HG02884 (cell line): ENCODE measurements around the gene BMP8B.
"Not testable (repeated sequence)": the region's sequence is repeated elsewhere in the genome, so short reads cannot be mapped to it uniquely, and the experiment has no call there.

ENCODE experiments used
- ATAC-seq: cut with Tn5 transposase; IDR thresholded peaks from one replicate; pipeline ENCODE4 v1.9.1; 2021; ENCODE audit warnings: mild to moderate bottlenecking, moderate library complexity; ENCODE audit not compliant: unreplicated experiment

The BMP8B gene

DNA sequence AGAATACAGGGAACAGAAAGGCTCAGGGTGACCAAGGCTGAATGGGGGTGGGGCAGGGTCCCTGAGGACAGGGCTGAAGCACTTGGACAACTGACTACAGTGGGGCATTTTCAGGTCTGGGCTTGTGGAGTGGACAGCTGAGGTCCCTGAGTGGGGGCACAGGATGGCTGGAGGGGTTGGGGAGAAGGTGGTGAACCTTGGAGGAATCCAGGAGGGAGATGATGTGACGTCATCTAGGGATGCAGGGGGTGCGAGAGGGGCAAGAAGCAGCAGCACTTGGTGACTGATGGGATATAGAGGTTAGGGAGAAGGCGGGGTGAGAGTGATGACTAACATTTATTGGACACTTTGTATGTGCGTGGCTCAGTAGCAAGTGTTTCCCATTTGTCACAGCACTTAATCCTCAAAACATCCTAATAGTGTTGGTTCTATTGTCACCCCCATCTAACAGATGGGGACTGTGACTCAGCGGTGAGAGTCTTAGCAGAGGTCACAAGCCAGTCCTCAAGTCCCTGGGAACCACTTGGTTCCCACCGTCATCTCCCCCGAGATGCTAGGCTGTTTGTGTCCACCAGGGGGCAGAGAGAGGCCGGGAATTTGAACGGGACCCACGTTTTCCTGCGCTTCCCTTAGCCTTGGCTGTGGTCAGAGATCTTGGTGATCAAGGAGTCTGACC is 27.9 kb upstream of the BMP8B start:
- ATAC-seq = peak; percentile 38

GRCh38 chr1:39812913-39813312 is 24.2 kb upstream of the BMP8B start:
- no peak for ATAC-seq

- no peak for ATAC-seq
Observed at GRCh38 chr1:39808784-39809517, 20.3 kb upstream of the BMP8B start.

DNA sequence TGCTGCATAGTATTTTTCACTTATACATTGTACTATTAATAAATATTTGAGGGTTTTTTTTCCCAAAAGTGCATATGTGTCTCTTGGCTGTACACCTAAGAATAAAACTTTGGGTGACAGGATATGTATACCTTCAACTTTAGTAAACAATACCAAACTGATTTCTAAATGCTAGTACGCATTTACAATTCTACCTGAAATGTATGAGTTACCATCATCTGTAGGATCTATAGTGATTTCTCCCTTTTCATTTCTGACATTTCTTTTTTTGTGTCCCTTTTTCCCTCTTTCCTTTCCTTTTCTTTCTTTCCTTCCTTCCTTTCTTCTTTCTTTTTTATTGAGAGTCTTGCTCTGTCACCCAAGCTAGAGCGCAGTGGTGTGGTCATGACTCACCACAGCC is 16.7 kb upstream of the BMP8B start:
- ATAC-seq = no peak

- no peak for ATAC-seq
Observed at GRCh38 chr1:39802496-39803260, 14.0 kb upstream of the BMP8B start.

DNA sequence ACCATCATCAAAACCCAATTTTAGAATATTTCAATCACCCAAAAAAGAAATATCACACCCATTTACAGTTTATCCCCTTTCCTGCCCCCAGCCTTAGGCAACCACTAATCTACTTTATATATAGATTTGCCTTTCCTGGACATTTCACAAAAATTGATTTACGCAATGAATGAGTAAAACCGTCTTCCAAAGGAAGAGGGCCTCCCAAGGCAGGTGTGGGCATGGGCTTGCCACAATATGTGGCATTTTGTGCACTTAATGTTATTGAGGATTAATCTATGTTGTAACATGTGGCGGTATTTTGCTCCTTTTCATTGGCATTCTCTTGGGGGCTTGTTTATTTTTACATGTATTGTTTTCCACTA is 11.8 kb upstream of the BMP8B start:
- no peak for ATAC-seq

DNA sequence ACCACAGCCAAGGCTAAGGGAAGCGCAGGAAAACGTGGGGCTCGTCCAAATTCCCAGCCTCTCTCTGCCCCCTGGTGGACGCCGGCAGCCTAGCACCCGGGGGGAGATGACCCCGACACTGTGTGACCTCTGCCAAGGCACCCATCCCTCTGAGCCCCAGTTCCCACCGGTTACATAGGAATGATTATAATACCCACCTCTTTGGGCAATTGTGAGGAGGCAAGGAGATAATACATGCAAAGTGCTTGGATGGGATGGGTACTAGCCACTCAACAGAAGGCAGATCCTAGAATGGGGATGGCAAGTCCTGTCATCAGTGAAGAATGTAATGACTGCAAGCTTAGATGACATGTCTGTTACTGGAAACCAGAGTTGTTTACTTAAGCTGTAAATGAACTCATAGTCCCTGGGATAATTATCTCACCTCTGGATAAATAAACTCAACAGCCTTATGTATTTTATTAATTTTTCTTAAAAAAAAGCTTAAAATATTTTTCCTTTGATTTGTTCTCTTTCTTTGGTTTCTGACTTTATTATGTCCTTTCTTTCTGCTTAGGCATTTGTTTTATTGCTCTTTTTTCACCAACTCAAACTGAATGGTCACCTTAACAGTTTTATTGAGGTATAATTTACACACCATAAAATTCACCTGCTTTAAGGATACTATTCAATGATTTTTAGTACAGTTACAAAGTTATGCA is 11.3 kb upstream of the BMP8B start:
- peak; percentile 52 for ATAC-seq

- peak; percentile 79 for ATAC-seq
Observed at GRCh38 chr1:39798859-39799769, 10.4 kb upstream of the BMP8B start.

- no peak for ATAC-seq
Observed at GRCh38 chr1:39795651-39796050, 7.0 kb upstream of the BMP8B start.

DNA sequence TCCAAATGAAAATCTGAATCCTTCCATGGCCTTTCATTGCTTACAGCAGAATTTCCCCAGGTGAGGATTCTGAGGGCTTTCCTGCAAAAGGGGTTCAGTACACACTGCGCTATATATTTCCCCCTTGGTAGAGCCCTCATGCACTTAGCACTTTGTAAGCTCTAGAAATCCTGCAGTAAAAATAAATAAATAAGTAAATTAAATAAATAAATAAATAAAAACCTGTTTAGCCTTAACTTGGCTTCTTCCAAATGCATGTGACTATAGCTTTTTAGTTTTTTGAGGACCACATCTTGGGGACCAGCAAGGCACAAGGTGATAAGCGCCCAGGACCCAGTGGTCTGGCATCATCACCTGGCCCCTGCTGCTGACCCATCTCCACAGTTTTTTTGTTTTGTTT is 3.2 kb upstream of the BMP8B start:
- no peak for ATAC-seq

- ATAC-seq = no peak
Observed at GRCh38 chr1:39789571-39790110, 976 bp upstream of the BMP8B start.

GRCh38 chr1:39788426-39788757 is 273 bp downstream of the BMP8B start:
- ATAC-seq = no peak

- ATAC-seq = not testable (repeated sequence)
Observed at GRCh38 chr1:39787964-39788363, 701 bp downstream of the BMP8B start.

GRCh38 chr1:39787468-39787867 is 1.2 kb downstream of the BMP8B start:
- no peak for ATAC-seq

GRCh38 chr1:39787108-39787375 is 1.6 kb downstream of the BMP8B start:
- not testable (repeated sequence) for ATAC-seq

GRCh38 chr1:39786303-39787107 is 2.2 kb downstream of the BMP8B start:
- ATAC-seq = not testable (repeated sequence)

- not testable (repeated sequence) for ATAC-seq
Observed at GRCh38 chr1:39782685-39783084, 6.0 kb downstream of the BMP8B start.

GRCh38 chr1:39782103-39782502 is 6.6 kb downstream of the BMP8B start:
- ATAC-seq = no peak

- ATAC-seq = no peak
Observed at GRCh38 chr1:39781349-39781715, 7.3 kb downstream of the BMP8B start.

- no peak for ATAC-seq
Observed at GRCh38 chr1:39779821-39780220, 8.8 kb downstream of the BMP8B start.
